GM23248 (cell line): Measurements from ENCODE around the gene AMFR. TPM values are rescaled to one million over a fixed set of nuclear protein-coding genes. Genes with fewer than 3 reads are reported as not detected.
"Not testable (repeated sequence)": the region's sequence is repeated elsewhere in the genome, so short reads cannot be mapped to it uniquely, and the experiment has no call there.

Experiments
- DNase-seq: peaks from one replicate; pipeline ENCODE4 v3.0.0-alpha.2; 2015
- H2AFZ ChIP-seq: fragments of 200-600 bp; sonication (generic); 2 replicates; pipeline ENCODE4 v1.6.1; 2016; ENCODE audit warnings: antibody characterized with exemption
- H3F3A ChIP-seq: fragments of 200-600 bp; sonication (generic); 2 replicates; pipeline ENCODE4 v1.6.1; 2016; ENCODE audit warnings: mild to moderate bottlenecking, antibody characterized with exemption, mixed run types; ENCODE audit not compliant: insufficient read depth
- H3K27ac ChIP-seq: fragments of 200-600 bp; sonication (generic); 2 replicates; pipeline ENCODE4 v1.5.1; 2016; ENCODE audit warnings: mild to moderate bottlenecking
- H3K27me3 ChIP-seq: fragments of 200-600 bp; sonication (generic); replicated peaks from 2 replicates; pipeline ENCODE4 v1.6.1; 2016; ENCODE audit warnings: mild to moderate bottlenecking; ENCODE audit not compliant: insufficient read depth
- H3K36me3 ChIP-seq: fragments of 200-600 bp; sonication (generic); 2 replicates; pipeline ENCODE4 v1.6.1; 2016; ENCODE audit warnings: low read depth, mild to moderate bottlenecking
- H3K4me1 ChIP-seq: fragments of 200-600 bp; sonication (generic); 2 replicates; pipeline ENCODE4 v1.6.1; 2016; ENCODE audit warnings: mild to moderate bottlenecking; ENCODE audit not compliant: insufficient read depth
- H3K4me2 ChIP-seq: fragments of 200-600 bp; sonication (generic); one replicate; pipeline ENCODE4 v1.6.1; 2016; ENCODE audit warnings: mild to moderate bottlenecking; ENCODE audit not compliant: unreplicated experiment
- H3K4me3 ChIP-seq: fragments of 200-600 bp; sonication (generic); 2 replicates; pipeline ENCODE4 v1.5.1; 2016; ENCODE audit warnings: mild to moderate bottlenecking
- H3K79me2 ChIP-seq: fragments of 200-600 bp; sonication (generic); 2 replicates; pipeline ENCODE4 v1.6.1; 2016; ENCODE audit warnings: mild to moderate bottlenecking; ENCODE audit not compliant: insufficient read depth
- H3K9ac ChIP-seq: fragments of 200-600 bp; sonication (generic); 2 replicates; pipeline ENCODE4 v1.6.1; 2016; ENCODE audit warnings: mild to moderate bottlenecking
- H3K9me2 ChIP-seq: fragments of 200-600 bp; sonication (generic); 2 replicates; pipeline ENCODE4 v1.6.1; 2016; ENCODE audit warnings: mixed run types, mild to moderate bottlenecking, moderate library complexity; ENCODE audit not compliant: insufficient read depth
- H3K9me3 ChIP-seq: fragments of 200-600 bp; sonication (generic); one replicate; pipeline ENCODE4 v1.6.1; 2017; ENCODE audit warnings: low read depth
- H4K20me1 ChIP-seq: fragments of 200-600 bp; sonication (generic); 2 replicates; pipeline ENCODE4 v1.6.0; 2016; ENCODE audit not compliant: insufficient read depth
- EZH2 ChIP-seq: fragments of 200-600 bp; sonication (generic); IDR thresholded peaks from 2 replicates; pipeline ENCODE4 v1.6.1; 2018; ENCODE audit warnings: antibody characterized with exemption, mild to moderate bottlenecking; ENCODE audit not compliant: insufficient read depth, poor library complexity, severe bottlenecking
- EZH2phosphoT487 ChIP-seq: fragments of 200-600 bp; sonication (generic); IDR thresholded peaks from 2 replicates; pipeline ENCODE4 v1.6.1; 2018; ENCODE audit warnings: antibody characterized with exemption, moderate library complexity, mild to moderate bottlenecking, low read depth; ENCODE audit not compliant: insufficient read depth
- WGBS, 2 experiments: methylation state at CpG; one replicate each; pipeline ENCODE4 v1.1.6; 2015 to 2017; ENCODE audit warnings: low lambda C conversion rate in 2 of 2, low coverage in 1 of 2; ENCODE audit errors: missing lambda C conversion rate in 2 of 2; 5-methylcytosine and 5-hydroxymethylcytosine counted together
- in situ Hi-C: fragments of 300-500 bp; cut with MboI; formaldehyde crosslinking; loops from 2 replicates; pipeline ENCODE4 v1.15.0; 2020
- polyA plus RNA-seq: library from polyadenylated mRNA; unstranded; fragments of >200 nt; fragmentation: Nextera tagmentation; extraction: Ambion mirVana; gene quantifications from 2 replicates; pipeline ENCODE4 v1.2.1, GENCODE V29; 2016
- total RNA-seq: library from RNA; depleted of rRNA; stranded (reverse); fragments of >200 nt; shearing (Covaris generic); gene quantifications from 2 replicates; pipeline ENCODE4 v1.2.3, GENCODE V29; 2014

The AMFR gene
- total and polyA plus RNA-seq, 2 experiments from 2014 or later: 26.6 to 205 TPM

- no peak overlapping the region for H3K4me2 ChIP-seq
- DNase-seq: no peak
- no peaks in the 10 kb centered on the region for H3K27me3 ChIP-seq
- H2AFZ ChIP-seq: no peak overlapping the region
- H3K36me3 ChIP-seq: peaks cover 57% of the 10 kb centered on the region
- 94 to 97% methylated on average over 2 of the region's 2 CpGs for WGBS, 2 experiments
- peaks cover 38% of the 10 kb centered on the region for H3K79me2 ChIP-seq
- H3K9me2 ChIP-seq: no peaks in the 10 kb centered on the region
- in situ Hi-C loops: no loop called here
- H4K20me1 ChIP-seq: no peaks in the 10 kb centered on the region
- no peaks in the 10 kb centered on the region for H3K4me1 ChIP-seq
- TF ChIP-seq EZH2phosphoT487: no peak
- no peak for TF ChIP-seq EZH2
- H3K27ac ChIP-seq: no peak overlapping the region
- no peaks in the 10 kb centered on the region for H3K9me3 ChIP-seq
- peaks cover 7% of the 10 kb centered on the region; the same call in 1 of the 2 replicates for H3F3A ChIP-seq
- no peak overlapping the region for H3K9ac ChIP-seq
- H3K4me3 ChIP-seq: no peak overlapping the region
Observed at GRCh38 chr16:56399486-56399885, 25.9 kb downstream of the AMFR start.

DNA sequence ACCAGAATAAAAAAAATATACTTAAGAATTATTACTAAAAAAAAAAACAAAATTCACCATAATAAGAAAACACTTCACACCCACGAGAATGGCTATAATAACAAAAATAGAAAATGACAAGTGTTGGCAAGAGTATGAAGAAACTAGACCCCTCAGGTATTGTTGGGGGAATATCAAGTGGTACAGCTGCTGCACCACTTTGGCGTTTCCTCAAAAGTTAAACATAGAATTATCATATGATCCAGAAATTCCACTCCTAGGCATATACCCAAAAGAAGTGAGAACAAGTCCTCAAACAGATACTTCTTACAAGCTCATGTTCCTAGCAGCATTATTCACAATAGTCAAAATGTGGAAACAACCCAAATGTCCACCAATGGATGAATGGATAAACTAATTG is 26.3 kb downstream of the AMFR start:
- H3F3A ChIP-seq: peaks cover 7% of the 10 kb centered on the region; the same call in 1 of the 2 replicates
- no peaks in the 10 kb centered on the region for H3K9me2 ChIP-seq
- TF ChIP-seq EZH2phosphoT487: no peak
- no peak for TF ChIP-seq EZH2
- H2AFZ ChIP-seq: no peak overlapping the region
- peaks cover 52% of the 10 kb centered on the region for H3K36me3 ChIP-seq
- H3K27ac ChIP-seq: no peak overlapping the region
- H4K20me1 ChIP-seq: no peaks in the 10 kb centered on the region
- no peak for DNase-seq
- H3K9me3 ChIP-seq: no peaks in the 10 kb centered on the region
- H3K9ac ChIP-seq: no peak overlapping the region
- H3K4me3 ChIP-seq: no peak overlapping the region
- H3K4me1 ChIP-seq: no peaks in the 10 kb centered on the region
- in situ Hi-C loops: no loop called here
- WGBS, 2 experiments: 75 to 80% methylated on average over 2 of the region's 2 CpGs
- no peak overlapping the region for H3K4me2 ChIP-seq
- H3K79me2 ChIP-seq: peaks cover 42% of the 10 kb centered on the region
- H3K27me3 ChIP-seq: no peaks in the 10 kb centered on the region

DNA sequence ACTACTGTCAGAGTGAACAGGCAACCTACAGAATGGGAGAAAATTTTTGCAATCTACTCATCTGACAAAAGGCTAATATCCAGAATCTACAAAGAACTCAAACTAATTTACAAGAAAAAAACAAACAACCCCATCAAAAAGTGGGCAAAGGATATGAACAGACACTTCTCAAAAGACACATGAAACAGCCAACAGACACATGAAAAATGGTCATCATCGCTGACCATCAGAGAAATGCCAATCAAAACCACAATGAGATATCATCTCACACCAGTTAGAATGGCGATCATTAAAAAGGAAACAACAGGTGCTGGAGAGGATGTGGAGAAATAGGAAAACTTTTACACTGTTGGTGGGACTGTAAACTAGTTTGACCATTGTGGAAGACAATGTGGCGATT is 28.6 kb downstream of the AMFR start:
- H2AFZ ChIP-seq, H3K27me3 ChIP-seq, in situ Hi-C loops, H3K9me3 ChIP-seq, H3K4me2 ChIP-seq, DNase-seq, H3K27ac ChIP-seq, H3K9ac ChIP-seq, H3K4me3 ChIP-seq, H3K4me1 ChIP-seq, H3K9me2 ChIP-seq, H3F3A ChIP-seq, H4K20me1 ChIP-seq: not testable (repeated sequence)
- Histone ChIP-seq H3K79me2 (peaks cover 61% of the 10 kb centered on the region), H3K36me3 (peaks cover 41% of the 10 kb centered on the region)
- 98% methylated on average over 3 of the region's 3 CpGs for WGBS, 2 experiments

- Histone ChIP-seq H3K4me2 (peak overlapping the region; percentile 87), H2AFZ (no peak overlapping the region), H3K27ac (peak overlapping the region; percentile 89), H3K79me2 (peaks cover 37% of the 10 kb centered on the region), H3K4me1 (peaks cover 39% of the 10 kb centered on the region), H4K20me1 (no peaks in the 10 kb centered on the region), H3K9ac (0 out of 2 replicates have a peak overlapping the region, but pooled peaks have one; percentile 24), H3K36me3 (peaks cover 12% of the 10 kb centered on the region; the same call in 1 of the 2 replicates), H3K27me3 (no peaks in the 10 kb centered on the region), H3K4me3 (peak overlapping the region; percentile 23; the same call in 1 of the 2 replicates), H3K9me3 (no peaks in the 10 kb centered on the region), H3F3A (peaks cover 35% of the 10 kb centered on the region), H3K9me2 (no peaks in the 10 kb centered on the region)
- TF ChIP-seq EZH2phosphoT487: no peak
- no peak for TF ChIP-seq EZH2
- DNase-seq: peak; percentile 99
- 4 to 6% methylated on average over 3 of the region's 3 CpGs for WGBS, 2 experiments
- in situ Hi-C loops: no loop called here
Observed at GRCh38 chr16:56389554-56389953, 35.8 kb downstream of the AMFR start.

DNA sequence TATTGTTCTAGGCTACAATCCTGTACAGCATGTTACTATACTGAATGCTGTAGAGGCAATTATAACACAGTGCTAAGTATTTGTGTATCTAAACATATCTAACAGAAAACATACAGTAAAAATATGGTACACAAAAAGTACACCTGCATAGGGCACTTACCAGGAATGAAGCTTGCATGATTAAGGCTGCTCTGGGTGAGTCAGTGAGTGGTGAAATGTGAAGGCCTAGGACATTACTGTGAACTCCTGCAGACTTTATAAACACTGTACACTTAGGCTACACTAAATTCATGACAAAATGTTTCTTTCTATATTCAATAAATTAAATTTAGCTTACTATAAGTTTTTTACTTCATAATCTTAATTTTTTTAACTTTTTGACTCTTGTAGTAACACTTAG is 37.1 kb downstream of the AMFR start:
- in situ Hi-C loops: no loop called here
- peaks cover 36% of the 10 kb centered on the region for H3F3A ChIP-seq
- peaks cover 29% of the 10 kb centered on the region for H3K79me2 ChIP-seq
- no peak overlapping the region for H2AFZ ChIP-seq
- peaks cover 12% of the 10 kb centered on the region; the same call in 1 of the 2 replicates for H3K36me3 ChIP-seq
- TF ChIP-seq EZH2 (no peak), EZH2phosphoT487 (no peak)
- no peak overlapping the region for H3K9ac ChIP-seq
- no peaks in the 10 kb centered on the region for H3K27me3 ChIP-seq
- peaks cover 41% of the 10 kb centered on the region for H3K4me1 ChIP-seq
- no peaks in the 10 kb centered on the region for H4K20me1 ChIP-seq
- H3K27ac ChIP-seq: peak overlapping the region; percentile 64; the same call in 1 of the 2 replicates
- peak; percentile 76 for DNase-seq
- H3K4me3 ChIP-seq: no peak overlapping the region
- H3K4me2 ChIP-seq: peak overlapping the region; percentile 71
- H3K9me3 ChIP-seq: no peaks in the 10 kb centered on the region
- H3K9me2 ChIP-seq: no peaks in the 10 kb centered on the region
